Dedifferentiated amniotic fluid mesenchymal stem cell (primary cell): Measurements from ENCODE around the gene ARHGAP10.

ENCODE experiments used
- DNase-seq: peaks from one replicate; pipeline ENCODE4 v3.0.0-alpha.2; 2016; ENCODE audit errors: extremely low spot score

Gene ARHGAP10

GRCh38 chr4:147825451-147826287, 93.8 kb downstream of the ARHGAP10 start:
- no peak for DNase-seq

- no peak for DNase-seq
Observed at GRCh38 chr4:147826288-147826646, 94.4 kb downstream of the ARHGAP10 start.

- DNase-seq: no peak
Observed at GRCh38 chr4:147828331-147828905, 96.5 kb downstream of the ARHGAP10 start.

- no peak for DNase-seq
Observed at GRCh38 chr4:147829401-147830101, 97.7 kb downstream of the ARHGAP10 start.

GRCh38 chr4:147830102-147830463, 98.2 kb downstream of the ARHGAP10 start:
- DNase-seq: no peak

GRCh38 chr4:147830987-147831386, 99.1 kb downstream of the ARHGAP10 start:
- DNase-seq: peak; percentile 49

- DNase-seq: peak; percentile 83
Observed at GRCh38 chr4:147831551-147832171, 99.8 kb downstream of the ARHGAP10 start.

GRCh38 chr4:147833254-147833653, 101.4 kb downstream of the ARHGAP10 start:
- DNase-seq: peak; percentile 25

- DNase-seq: no peak
Observed at GRCh38 chr4:147833741-147834140, 101.9 kb downstream of the ARHGAP10 start.

- DNase-seq: no peak
Observed at GRCh38 chr4:147834480-147834879, 102.6 kb downstream of the ARHGAP10 start.

- no peak for DNase-seq
Observed at GRCh38 chr4:147836807-147837206, 104.9 kb downstream of the ARHGAP10 start.

- DNase-seq: no peak
Observed at GRCh38 chr4:147837435-147837834, 105.5 kb downstream of the ARHGAP10 start.

- no peak for DNase-seq
Observed at GRCh38 chr4:147837854-147838253, 106.0 kb downstream of the ARHGAP10 start.

GRCh38 chr4:147839200-147839599, 107.3 kb downstream of the ARHGAP10 start:
- DNase-seq: no peak

- no peak for DNase-seq
Observed at GRCh38 chr4:147839663-147840062, 107.8 kb downstream of the ARHGAP10 start.

GRCh38 chr4:147840838-147841738, 109.2 kb downstream of the ARHGAP10 start:
- DNase-seq: no peak

- DNase-seq: no peak
Observed at GRCh38 chr4:147842573-147842972, 110.7 kb downstream of the ARHGAP10 start.

- no peak for DNase-seq
Observed at GRCh38 chr4:147843162-147843561, 111.3 kb downstream of the ARHGAP10 start.

- DNase-seq: no peak
Observed at GRCh38 chr4:147844781-147845180, 112.9 kb downstream of the ARHGAP10 start.

- no peak for DNase-seq
Observed at GRCh38 chr4:147846318-147847155, 114.6 kb downstream of the ARHGAP10 start.
